ENCODE measurements around the gene LRP1. TPM values are rescaled to one million over a fixed set of nuclear protein-coding genes. Genes with fewer than 3 reads are reported as not detected.

Gene LRP1
- total and polyA plus RNA-seq, 2 of the 13 experiments (the other 11 are each of a cell fraction or from before 2014, with no cell fraction given), result 14.7 to 30.8 TPM

DNA sequence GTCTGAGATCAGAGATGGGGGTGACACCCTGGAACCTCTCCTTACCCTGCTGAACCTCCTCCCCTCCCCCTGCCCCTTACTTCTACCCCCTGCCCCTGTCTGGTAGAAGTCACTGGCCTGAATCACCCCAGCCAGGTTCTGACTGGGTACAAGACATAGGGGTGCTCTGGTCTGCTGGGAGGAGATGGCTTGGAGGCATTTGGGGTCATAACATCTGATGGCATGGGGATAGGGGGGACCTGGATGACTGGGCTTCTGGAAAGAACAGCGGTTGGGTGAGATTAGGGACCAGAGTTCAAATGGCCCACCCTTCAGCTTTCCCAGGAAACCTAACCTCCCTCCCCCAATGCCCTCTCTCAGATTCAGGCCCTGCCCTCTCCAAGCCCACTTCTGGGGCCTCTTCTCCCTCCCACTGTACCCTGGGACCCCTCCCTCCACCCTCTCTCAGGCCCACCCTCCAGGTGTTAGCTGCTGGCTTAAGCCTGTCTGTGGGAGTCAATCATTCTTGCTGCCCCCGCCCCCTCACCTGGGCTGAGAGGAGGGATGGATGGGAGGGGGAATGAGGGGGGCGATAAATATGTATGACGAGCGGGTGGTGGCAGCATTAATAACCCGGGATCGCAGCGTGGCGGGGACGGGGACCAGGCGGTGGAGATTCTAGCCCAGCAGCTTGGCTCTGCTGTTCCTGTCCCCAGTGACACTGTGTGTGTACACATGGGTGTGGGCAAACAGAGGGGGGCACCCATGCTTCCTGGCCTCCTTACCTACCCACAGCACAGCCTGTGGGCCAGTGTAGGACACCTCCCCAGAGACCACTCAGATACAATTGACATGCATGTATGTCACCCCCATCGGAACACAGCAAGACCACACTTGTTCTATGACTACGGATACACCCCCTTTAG lies 94.3 kb downstream of the LRP1 start:
- Histone ChIP-seq H4K20me1 (ENCODE audit: insufficient read depth, low read length) (no peaks in the 10 kb centered on the region), H3K9me3 (ENCODE audit: low read length) (no peaks in the 10 kb centered on the region), H2AFZ (ENCODE audit: low read length) (no peak overlapping the region), H3K9ac (ENCODE audit: insufficient read depth, low read depth, low read length) (no peak overlapping the region), H3K4me2 (ENCODE audit: low read depth, low read length) (peak overlapping the region; percentile 19; the same call in 1 of the 2 replicates), H3K27ac (ENCODE audit: extremely low read length, insufficient read depth, low read length) (no peak overlapping the region), H3K4me3 (replicated peaks in 1 of 3; ENCODE audit: insufficient read depth in 1 of 3, low read depth in 2 of 3, low read length in 3 of 3) (no peak overlapping the region), H3K79me2 (ENCODE audit: insufficient read depth, low read length) (no peaks in the 10 kb centered on the region), H3K4me1 (ENCODE audit: insufficient read depth, low read length) (peaks cover 56% of the 10 kb centered on the region), H3K27me3 (ENCODE audit: control insufficient read depth in 1 of 2, insufficient read depth in 2 of 2, low read length in 2 of 2) (peaks cover 17 to 85% of the 10 kb centered on the region in 2 experiments; a peak in 4 of 5 replicates), H3K36me3 (replicated peaks in 1 of 2; ENCODE audit: control insufficient read depth in 1 of 2, insufficient read depth in 2 of 2, low read length in 2 of 2) (no peaks in the 10 kb centered on the region)
- peak; percentile 11; the same call in 2 of the 3 replicates for ATAC-seq
- intact Hi-C loops (cut with micrococcal nuclease; ENCODE audit: unreplicated experiment) (no loop called here), in situ Hi-C loops (cut with HindIII; ENCODE audit: extremely low pct_ligation_motif_present, low pct_unique_long_range_greater_than_20kb) (no loop called here)
- POLR2A ChIA-PET, result interaction anchor here (1.0 to 1.6 kb wide), 3 partner anchors 7 to 94 kb away, joined by 3 to 6 read pairs (median 5); partner anchors contain the start of genes LRP1 and SHMT2
- no TSS peak for BruUV-seq (replicated peaks)
- FAIRE-seq, result no peak
- CTCF ChIA-PET (ENCODE audit: low intra/inter-chr PET ratio, low total read pairs), result interaction anchor here (8.7 kb wide), 1 partner anchor 17 kb away, joined by 87 read pairs; a partner anchor contains a TSS
- TF ChIP-seq ZSCAN31 (CRISPR knock-in tag; IDR thresholded peaks at IDR 0.05; ENCODE audit: low read depth) (no peak), CREB1 (IDR thresholded peaks at IDR 0.05) (0 out of 2 replicates have a peak, but pooled peaks have one; percentile 1), CREB1 (CRISPR knock-in tag; IDR thresholded peaks at IDR 0.05) (no peak), FOXA3 (CRISPR knock-in tag; IDR thresholded peaks at IDR 0.05) (peak; percentile 62; the same call in 1 of the 2 replicates), KAT2B (IDR thresholded peaks at IDR 0.05; ENCODE audit: borderline replicate concordance, low read depth, low read length) (no peak), ZNF768 (CRISPR knock-in tag; IDR thresholded peaks at IDR 0.05) (0 out of 2 replicates have a peak, but pooled peaks have one; percentile 14), FOXA1 (IDR thresholded peaks at IDR 0.05) (no peak), FOXA1 (CRISPR knock-in tag; IDR thresholded peaks at IDR 0.05) (peak; percentile 76), FOXJ3 (CRISPR knock-in tag; IDR thresholded peaks at IDR 0.05; ENCODE audit: borderline replicate concordance) (no peak)
- TF ChIP-seq, protein P1, sequence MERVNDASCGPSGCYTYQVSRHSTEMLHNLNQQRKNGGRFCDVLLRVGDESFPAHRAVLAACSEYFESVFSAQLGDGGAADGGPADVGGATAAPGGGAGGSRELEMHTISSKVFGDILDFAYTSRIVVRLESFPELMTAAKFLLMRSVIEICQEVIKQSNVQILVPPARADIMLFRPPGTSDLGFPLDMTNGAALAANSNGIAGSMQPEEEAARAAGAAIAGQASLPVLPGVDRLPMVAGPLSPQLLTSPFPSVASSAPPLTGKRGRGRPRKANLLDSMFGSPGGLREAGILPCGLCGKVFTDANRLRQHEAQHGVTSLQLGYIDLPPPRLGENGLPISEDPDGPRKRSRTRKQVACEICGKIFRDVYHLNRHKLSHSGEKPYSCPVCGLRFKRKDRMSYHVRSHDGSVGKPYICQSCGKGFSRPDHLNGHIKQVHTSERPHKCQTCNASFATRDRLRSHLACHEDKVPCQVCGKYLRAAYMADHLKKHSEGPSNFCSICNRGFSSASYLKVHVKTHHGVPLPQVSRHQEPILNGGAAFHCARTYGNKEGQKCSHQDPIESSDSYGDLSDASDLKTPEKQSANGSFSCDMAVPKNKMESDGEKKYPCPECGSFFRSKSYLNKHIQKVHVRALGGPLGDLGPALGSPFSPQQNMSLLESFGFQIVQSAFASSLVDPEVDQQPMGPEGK (CRISPR knock-in tag; IDR thresholded peaks at IDR 0.05), result peak; percentile 21; the same call in 1 of the 2 replicates
- DNase-seq (ENCODE audit: low spot score), result no peak
- 42% methylated on average over 3 of the region's 13 CpGs for WGBS (ENCODE audit: low lambda C conversion rate)

Measured in HepG2 (cell line).